Stimulated activated CD4-positive, alpha-beta T cell treated with anti-CD3 and anti-CD28 coated beads, TNF-alpha, amount 100 ng/mL, for 1 hour (primary cell): ENCODE measurements around the gene KDM3B.

ENCODE experiments used
- DNase-seq, 3 donors: peaks; one replicate each; pipeline ENCODE4 v3.0.0-alpha.2; 2020; ENCODE audit warnings: low read depth in 3 of 3, low spot score in 1 of 3

KDM3B gene

DNA sequence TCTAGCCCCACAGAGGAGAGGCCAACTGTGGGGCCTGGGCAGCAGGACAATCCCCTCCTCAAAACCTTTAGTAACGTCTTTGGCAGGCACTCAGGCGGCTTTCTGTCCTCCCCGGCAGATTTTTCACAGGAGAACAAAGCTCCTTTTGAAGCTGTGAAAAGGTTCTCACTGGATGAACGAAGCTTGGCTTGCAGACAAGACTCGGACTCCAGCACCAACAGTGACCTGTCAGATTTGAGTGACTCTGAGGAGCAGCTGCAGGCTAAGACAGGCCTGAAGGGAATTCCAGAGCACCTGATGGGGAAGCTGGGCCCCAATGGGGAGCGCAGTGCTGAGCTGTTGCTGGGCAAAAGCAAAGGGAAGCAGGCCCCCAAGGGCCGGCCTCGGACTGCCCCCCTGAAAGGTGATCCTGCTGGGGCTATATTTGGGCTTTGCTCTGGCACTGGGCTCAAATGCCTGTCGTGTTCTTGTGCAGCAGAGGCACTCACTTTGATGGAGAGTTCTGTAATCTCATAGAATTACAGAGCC is 39.4 kb downstream of the KDM3B start:
- no peak for DNase-seq

DNA sequence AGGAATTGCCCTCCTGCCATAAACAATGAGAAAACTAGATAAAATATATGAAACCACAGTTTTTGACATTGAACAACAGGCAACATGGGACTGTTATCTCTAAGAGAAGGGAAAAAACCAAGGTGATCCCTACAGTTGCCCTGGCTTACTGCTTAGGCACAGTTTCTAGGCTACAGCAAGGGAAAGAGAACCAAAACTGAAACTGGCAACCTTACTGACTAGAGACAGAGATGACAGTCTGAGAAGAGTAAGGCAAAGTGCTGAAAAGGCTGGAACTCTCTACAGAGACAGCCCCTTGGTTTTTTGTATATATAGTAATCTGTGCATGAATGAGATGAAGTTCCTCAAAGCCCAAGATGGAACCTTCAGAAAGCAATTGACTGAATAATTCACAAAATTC is 50.2 kb downstream of the KDM3B start:
- no peak for DNase-seq

DNA sequence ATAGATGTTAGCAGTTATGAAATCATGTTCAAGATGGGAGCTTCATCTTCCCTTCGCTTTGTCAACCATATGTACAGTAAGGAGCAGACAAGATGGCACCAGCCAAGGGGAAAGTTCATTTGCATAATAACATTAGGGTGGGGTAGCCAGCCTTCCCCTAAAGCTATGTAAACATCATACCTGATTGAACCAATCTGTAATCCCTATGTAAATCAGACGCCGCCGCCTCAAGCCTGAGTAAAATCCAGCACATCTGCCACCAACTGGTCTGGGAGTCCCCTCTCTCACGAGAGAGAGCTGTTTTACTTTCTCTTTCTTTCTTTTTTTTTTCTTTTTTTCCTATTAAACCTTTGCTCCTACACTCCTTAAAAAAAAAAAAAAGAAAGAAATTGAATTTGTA is 55.5 kb downstream of the KDM3B start:
- no peak for DNase-seq

DNA sequence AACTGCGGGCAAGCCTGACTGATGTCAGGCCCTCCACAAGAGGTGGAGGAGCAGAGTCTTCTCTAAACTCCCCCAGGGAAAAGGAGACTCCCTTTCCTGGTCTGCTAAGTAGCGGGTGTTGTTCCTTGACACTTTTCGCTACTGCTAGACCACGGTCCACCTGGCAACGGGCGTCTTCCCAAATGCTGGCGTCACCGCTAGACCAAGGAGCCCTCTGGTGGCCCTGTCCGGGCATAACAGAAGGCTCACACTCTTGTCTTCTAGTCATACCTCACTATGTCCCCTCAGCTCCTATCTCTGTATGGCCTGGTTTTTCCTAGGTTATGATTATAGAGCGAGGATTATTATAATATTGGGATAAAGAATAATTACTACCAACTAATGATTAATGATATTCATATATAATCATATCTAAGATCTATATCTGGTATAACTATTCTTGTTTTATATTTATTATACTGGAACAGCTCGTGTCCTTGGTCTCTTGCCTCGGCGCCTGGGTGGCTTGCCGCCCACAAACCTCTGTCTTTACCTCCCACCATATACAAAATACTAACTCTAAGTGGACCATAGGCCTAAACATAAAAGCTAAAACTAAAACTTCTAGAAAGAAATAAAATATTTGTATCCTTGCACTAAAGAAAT is 58.6 kb downstream of the KDM3B start:
- DNase-seq, result peak in 1 of 3 donors; percentile 8

DNA sequence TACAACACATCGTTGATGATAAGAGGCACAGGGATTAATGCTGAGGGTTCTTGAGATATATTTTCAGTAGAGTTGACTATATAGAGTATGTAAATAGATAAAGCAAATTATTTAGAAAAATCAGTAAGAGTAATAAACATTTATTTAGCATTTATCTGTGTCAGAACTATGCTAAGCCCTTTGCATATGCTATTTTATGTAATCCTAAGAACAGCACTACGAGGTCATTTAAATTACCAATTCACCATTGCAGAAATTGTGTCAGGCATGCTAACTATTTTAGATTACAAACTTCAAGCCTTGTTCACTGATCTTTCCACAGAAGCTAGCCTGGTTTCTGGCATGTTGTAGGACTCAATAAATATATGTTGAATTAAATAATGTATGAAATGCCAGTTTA is 66.0 kb downstream of the KDM3B start:
- DNase-seq, result no peak

DNA sequence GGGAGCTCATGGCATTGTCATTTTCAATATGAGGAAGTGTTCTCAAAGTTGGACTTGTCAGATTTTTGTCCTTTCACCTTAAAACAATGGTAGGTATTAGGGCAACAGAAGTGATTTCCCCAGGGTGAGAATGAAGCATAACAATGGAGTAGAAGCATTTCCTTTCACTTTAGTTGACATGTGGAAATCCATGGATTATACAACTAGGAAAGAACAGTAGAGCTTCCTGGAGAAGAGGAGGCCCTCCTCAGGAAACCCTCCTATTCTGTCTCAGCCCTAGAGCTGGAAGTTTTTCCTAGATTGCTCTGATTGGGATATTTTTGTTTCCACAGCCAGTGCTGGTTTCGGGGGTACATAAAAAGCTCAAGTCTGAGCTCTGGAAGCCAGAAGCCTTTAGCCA is 72.6 kb downstream of the KDM3B start:
- DNase-seq, result no peak

DNA sequence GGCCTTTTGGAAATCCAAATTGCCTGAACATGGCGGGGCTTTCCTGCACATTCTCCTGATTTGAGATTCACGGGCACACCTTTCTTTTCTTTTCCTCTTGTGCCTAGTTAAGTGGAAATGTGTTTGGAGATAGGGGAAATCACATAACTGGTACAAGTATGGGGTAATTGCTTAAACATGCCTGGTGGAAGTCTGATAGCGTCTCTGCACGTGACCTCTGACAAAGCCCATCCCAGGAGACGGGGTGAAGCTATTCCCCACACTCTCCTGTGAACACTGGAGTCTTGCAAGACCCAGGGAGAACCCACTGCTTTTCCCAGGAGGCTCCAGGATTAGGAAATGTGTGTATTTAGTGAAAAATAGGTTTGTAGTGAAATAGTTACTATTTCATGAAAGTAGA is 83.5 kb downstream of the KDM3B start:
- DNase-seq, result no peak

DNA sequence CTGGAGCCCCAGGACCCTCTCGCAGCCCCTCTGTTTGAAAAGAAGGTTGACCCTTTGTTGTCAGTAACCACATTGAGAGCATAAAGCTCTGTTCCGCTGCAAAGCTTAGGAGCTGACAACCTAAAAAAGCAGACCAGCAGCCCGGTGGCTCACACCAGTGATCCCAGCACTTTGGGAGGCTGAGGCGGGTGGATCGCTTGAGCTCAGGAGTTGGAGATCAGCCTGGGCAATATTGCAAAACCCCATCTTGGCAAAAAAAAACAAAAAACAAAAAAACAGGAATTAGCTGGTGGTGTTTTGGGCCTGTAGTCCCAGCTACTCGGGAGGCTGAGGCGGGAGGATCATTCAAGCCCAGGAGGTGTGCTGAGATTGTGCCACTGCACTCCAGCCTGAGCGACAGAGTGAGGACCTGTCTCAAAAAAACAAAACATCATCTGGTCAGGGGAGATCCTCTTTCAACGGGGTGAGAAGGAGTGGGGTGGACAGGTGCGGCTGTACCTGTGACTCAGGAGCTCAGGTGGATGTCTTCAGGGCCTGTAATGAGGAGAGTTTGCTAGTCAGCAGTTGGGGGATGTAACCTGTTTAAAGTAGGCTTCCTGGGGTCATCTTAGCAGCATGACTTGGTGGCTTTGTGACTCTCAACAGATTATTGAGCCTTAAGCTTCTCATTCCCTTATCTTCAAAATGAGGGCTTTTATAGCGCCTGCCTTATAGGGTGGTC is 85.7 kb downstream of the KDM3B start:
- DNase-seq, result no peak

DNA sequence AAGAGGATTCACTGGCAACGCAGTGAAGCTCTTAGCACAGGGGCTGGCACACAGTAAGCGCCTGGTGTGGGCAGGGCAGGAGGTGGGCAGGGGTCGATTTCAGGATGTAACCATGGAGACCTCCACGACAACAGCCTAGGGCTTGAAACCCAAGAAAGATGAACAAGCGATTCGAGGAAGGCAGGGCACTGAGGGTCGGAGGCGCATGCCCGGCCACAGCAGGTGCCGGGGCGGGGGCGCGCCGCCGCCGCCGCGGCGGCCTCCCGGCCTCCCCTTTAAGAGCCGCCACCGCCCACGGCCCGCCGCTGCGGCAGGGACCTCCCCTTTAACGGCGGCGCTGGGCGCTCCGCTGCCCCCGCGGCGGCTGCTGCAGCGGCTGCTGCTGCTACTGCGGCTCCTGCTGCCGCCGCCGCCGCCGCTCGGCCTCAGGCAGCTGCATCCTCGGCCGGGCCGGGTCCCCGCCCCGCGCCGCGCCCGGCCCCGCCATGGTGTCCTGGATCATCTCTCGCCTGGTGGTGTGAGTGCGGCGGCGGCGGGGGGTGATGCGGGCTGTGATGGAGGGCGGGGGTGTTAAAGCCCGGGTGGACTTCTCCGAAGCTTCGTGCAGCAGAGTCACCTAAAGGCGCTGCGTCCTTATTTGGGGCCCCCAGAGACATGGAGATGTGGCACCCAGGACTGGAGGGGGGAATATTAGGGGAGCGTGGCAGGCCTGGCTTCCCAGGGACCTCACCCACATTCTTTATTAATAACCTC is 86.4 kb downstream of the KDM3B start, which contains the start of gene REEP2:
Gene REEP2 (plus strand): TSS at position 334 of the 753 bp plus-strand sequence. CDS start 152 bp downstream, at position 486.
- peak in 1 of 3 donors; percentile 55 for DNase-seq

DNA sequence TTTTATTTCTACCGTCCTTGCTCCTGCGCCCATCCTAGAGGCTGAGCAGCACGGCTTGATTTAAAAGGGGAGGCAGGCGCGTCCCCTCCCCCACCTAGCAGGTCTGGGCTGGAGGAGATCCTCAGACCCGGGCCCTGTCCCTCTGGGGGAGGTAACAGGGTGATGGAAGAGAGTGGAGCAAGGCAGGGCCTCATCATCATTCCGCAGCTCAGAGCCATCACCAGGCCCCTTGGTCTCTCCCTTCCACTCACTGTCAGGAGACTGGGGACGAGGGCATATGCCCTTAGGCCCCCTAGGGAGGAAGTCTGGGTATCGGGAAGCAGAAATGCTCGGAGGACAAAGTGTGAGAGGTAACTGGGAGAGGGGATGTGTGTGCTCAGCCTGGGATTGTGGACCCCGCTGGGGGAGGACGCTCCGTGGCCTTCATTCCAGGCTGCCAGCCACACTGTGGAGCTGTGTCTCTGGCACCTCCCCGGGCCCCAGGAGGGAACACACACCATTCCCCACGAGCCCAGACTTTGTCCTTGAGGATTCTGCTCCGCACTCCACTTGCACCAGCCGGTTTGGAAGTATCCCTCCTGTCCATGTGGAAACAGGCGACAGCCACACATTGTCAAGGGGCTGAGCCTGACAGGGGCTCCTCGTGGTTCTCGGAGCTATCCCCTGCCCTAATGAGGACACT is 87.1 kb downstream of the KDM3B start:
- no peak for DNase-seq

DNA sequence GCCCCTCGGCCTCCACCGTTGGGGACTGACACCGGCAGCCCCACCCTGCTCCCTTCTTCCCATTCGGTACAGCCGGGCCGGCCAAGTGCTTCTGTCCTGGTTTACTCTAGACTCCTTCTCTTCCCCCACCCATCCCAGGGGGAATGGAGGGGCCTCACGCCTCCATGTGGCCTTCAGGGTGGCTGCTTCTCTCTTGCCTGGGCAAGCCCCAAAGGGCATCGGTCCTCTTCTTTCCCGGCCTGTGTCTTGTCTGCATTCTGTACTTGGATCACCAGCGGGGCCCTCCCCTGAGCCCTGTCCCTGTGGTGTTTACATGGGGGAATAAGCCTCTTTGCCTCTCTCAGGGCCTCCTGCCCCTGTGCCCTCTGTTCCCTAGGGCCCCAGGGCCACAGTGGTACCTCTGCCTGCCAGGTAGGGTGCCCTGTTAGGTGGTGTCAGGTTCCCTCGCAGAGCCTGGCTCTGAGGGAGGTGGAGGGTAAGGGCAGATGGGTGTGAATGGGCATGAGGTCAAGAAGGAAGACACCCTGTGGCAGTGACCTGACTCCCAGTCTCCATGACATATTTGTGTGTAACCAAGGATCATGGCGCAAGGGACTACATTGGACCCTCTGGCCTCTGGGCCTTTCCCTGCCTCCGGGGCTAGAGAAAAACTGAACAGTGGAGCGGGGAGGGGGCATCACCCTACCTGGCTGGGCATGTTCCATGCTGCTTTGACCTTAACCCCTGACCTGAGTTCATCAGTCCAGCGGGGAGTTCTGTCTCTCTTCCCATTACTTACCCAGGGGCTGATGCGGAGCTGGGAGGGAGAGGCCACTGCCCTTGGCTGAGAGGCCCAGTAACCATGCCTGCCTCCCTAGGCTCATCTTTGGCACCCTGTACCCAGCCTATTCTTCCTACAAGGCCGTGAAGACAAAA is 87.9 kb downstream of the KDM3B start:
- DNase-seq, result no peak

DNA sequence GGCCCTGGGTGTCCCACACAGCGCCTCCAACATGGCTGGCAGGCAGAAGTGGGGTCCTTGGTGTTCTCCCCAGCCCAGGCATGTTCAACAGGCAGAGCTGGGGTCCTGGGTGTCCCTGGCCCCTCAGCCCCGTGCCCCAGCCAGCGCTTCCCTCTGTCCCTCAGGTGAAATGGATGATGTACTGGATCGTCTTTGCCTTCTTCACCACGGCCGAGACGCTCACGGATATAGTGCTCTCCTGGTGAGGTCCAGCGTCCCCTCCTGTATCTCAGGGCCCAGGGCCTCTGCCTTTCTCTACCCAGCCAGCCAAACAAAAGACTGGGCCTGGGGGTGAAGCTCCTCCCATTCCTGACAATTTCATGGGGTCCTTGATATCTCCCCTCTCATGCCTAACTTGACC is 88.7 kb downstream of the KDM3B start:
- DNase-seq, result no peak

DNA sequence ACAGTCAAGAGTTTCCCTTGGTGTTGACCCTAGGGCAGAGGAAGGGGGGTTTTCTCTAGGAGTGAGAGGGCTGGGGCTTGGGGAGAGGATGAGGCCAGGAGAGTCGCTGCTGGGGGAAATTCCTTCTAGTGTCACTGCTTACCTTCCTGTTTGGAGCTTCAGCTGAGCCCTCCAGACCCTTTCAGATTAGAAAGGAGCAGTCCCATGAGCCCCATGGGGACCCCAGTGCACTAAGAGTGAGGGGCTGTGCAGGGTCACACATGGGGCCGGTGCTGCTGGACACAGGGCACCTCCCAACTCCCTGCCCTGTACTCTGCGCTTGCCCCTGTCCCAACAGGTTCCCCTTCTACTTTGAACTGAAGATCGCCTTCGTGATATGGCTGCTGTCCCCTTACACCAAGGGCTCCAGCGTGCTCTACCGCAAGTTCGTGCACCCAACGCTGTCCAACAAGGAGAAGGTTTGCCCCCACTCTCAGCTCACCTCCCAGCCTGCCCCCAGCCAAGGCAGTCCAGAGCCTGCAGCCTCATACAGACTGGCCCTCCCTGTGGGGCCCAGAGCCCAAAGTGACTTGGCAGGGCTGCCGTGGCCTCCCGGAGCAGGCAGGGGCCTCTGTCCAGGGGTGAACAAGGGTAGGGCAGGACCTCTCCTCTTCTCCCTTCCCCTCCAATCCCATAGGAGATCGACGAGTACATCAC is 91.7 kb downstream of the KDM3B start:
- no peak for DNase-seq

DNA sequence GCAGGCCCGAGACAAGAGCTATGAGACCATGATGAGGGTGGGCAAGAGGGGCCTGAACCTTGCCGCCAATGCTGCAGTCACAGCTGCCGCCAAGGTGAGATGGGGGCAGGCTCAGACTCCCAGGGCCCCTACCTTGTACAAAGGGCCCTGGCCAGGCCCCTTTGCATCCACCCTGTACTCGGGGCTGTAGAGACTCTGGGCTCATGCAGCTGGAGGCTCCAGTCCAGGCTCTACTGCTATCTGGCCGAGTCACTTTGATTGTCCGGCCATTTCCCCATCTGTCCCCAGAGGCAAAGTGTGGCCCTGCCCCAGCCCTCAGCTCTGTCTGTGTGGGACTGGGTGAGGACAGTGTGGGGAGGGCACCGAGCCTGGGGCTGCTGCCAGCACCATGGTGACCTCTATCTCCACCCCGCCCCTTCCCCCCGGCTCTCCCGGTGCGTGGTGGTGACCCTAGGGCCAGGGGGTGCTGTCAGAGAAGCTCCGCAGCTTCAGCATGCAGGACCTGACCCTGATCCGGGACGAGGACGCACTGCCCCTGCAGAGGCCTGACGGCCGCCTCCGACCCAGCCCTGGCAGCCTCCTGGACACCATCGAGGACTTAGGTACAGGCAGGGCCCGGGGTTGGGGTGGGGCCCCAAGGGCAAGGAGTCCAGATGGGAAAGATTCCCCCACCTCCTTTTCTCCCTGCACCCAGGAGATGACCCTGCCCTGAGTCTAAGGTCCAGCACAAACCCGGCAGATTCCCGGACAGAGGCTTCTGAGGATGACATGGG is 92.5 kb downstream of the KDM3B start:
- DNase-seq, result no peak

DNA sequence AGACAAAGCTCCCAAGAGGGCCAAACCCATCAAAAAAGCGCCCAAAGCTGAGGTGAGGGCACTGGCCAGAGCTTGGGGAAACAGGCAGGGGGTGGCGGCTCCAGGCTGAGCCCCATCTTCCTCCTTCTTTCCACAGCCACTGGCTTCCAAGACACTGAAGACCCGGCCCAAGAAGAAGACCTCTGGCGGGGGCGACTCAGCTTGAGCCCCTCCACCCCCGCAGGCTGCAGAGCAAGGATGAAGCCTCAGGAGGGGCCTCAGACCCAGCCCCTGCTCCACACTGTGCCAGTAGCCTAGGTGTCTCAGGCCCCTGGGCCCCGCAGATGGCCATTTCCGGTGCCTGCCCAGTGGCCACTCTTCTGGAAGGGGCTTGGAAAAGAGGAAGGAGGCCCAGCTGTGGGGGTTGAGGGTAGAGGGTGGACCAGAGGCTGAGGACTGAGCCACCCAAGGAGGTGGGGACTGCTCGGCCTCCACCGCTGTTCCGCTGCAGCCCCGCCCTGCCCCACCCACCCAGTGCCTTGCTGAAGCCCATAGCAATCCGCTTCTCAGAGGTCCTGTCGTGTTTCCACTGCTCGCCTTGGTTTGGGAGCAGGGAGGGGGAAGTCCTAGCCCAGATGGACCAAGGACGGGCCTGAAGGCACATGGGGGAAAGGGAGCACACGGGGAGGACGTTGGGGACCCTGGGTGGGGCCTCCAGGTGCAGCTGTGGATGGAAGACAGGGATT is 93.2 kb downstream of the KDM3B start:
- DNase-seq, result no peak

DNA sequence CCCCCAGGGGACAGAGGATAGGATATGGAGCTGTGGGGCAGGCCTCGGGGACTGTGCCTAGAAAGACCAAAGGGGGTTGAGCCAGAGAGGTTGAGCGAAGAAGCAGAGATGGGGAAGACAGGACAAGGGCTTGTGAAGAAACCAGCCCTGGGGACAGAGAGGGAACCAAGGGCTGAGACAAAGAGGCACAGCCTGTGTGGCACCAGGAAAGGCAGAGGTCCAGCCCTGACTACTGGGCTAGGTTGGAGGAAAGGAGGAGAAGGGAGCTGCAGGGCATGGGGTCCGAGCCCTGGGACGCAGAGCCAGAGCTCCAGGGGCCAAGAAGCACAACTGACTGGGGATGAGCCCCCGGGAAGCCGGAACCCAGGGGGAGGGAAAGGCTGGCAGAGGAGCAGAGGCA is 95.6 kb downstream of the KDM3B start:
- no peak for DNase-seq

DNA sequence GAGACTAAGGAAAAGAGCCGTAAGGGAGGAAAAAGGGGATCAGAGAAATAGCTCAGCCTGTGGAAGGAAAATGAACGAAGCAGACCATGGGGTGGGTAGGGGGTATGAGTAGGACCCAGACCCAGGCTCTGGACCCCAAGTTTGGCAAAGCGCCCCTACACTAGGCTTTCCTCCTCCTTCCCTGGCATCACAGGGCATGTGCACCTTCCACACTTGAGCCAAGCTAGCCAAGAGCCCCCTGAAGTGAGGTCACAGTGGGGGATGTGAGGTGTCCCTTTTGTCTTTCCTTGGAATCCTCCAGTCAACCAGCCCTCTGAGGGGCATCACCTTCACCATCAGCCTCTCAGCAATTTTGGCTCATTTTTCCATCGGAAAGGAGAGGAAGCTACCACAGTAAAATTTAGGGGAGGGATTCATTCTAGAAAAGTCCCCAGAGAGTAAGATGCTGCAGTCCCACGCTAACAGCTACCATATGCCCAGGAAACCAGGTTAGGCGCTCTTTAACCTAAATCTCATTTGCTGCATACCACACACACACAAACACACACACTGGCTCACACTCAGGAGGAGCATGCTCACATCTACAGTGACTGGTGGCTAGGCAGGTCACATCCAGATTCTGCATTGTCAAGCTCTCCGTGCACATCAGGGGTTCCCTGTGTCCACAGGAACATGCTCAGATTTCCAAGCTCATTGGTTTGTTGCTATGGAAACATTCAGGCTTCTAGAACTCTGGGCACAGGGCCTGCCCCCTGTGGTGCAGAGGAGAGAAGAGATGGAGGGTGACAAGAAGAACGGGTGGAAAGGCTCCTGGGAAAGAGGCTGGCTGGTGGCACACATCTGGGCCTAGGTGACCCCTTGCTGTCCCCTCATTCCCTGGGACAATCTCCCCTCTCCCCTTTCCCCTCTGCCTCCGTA is 96.3 kb downstream of the KDM3B start:
- DNase-seq, result no peak
